Right atrium auricular region (tissue), 2 donors: ENCODE results near the gene TXNDC5. TPM values are rescaled to one million over a fixed set of nuclear protein-coding genes. Genes with fewer than 3 reads are reported as not detected.

Experiments used
- DNase-seq: peaks from one replicate; pipeline ENCODE4 v3.0.0-alpha.2; 2019; ENCODE audit warnings: low spot score
- H3K27ac ChIP-seq, 2 donors: fragments of 200-600 bp; sonication (generic); 1 replicate in 1 of 2; 2 replicates in 1 of 2; pipeline ENCODE4 v1.5.1; 2016 to 2019
- H3K27me3 ChIP-seq, 2 donors: fragments of 200-600 bp; sonication (generic); one replicate each; pipeline versions ENCODE4 v1.5.1 to v1.6.0; 2017 to 2019
- H3K36me3 ChIP-seq: fragments of 200-600 bp; sonication (generic); one replicate; pipeline ENCODE4 v1.5.1; 2016
- H3K4me1 ChIP-seq, 2 donors: fragments of 200-600 bp; sonication (generic); one replicate each; pipeline versions ENCODE4 v1.5.1 to v1.6.0; 2017 to 2019
- H3K4me3 ChIP-seq, 2 donors: fragments of 200-600 bp; sonication (generic); 1 replicate in 1 of 2; 2 replicates in 1 of 2; pipeline ENCODE4 v1.5.1; 2017 to 2019; ENCODE audit warnings: mild to moderate bottlenecking in 1 of 2, moderate library complexity in 1 of 2
- H3K9me3 ChIP-seq, 2 donors: fragments of 200-600 bp; sonication (generic); one replicate each; pipeline ENCODE4 v1.5.1; 2019
- total RNA-seq, 2 donors: library from RNA; depleted of rRNA; stranded (reverse); fragments of >200 nt; gene quantifications; one replicate each; pipeline ENCODE4 v1.1.0, GENCODE V29; 2016
- TF ChIP-seq, protein P1 (sequence below), 2 donors: fragments of 200-600 bp; sonication (generic); IDR thresholded peaks; one replicate each; pipeline ENCODE4 v1.5.1; 2019; ENCODE audit warnings: antibody characterized with exemption in 2 of 2

TXNDC5 gene
- total RNA-seq, 2 donors from 2014 or later, result 71.3 to 82.0 TPM

DNA sequence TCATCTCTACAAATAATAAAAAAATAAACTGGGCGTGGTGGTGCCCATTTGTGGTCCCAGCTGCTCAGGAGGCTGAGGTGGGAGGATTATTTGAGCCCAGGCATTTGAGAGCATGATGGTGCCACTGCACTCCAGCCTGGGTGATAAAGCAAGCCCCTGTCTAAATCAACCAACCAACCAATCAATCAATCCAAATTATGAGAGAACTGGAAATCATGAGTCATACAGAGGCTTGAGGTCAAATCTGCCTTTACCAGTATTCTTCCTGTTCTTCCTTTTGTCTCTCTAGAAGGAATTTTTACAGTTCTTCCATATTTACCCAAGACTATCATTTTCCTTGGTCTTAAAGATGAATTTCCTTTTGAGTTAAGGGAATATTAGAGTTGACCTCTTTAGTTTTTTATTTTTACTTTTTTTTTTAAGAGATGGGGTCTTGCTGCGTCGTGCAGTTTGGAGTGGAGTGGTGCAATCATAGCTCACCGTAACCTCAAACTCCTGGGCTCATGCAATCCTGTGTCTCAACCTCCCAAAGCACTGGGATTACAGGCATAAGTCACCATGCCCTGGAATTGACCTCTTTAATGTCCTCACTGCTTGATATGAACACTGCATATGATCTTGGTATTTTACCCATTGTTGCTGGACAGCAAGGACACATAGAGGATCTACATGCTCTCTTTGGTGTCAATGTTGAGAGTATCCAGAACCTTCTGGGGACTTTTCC is 44.1 kb upstream of the TXNDC5 start:
- no peak overlapping the region for H3K4me3 ChIP-seq
- no peak overlapping the region for H3K27ac ChIP-seq
- DNase-seq, result no peak
- TF ChIP-seq, protein P1, sequence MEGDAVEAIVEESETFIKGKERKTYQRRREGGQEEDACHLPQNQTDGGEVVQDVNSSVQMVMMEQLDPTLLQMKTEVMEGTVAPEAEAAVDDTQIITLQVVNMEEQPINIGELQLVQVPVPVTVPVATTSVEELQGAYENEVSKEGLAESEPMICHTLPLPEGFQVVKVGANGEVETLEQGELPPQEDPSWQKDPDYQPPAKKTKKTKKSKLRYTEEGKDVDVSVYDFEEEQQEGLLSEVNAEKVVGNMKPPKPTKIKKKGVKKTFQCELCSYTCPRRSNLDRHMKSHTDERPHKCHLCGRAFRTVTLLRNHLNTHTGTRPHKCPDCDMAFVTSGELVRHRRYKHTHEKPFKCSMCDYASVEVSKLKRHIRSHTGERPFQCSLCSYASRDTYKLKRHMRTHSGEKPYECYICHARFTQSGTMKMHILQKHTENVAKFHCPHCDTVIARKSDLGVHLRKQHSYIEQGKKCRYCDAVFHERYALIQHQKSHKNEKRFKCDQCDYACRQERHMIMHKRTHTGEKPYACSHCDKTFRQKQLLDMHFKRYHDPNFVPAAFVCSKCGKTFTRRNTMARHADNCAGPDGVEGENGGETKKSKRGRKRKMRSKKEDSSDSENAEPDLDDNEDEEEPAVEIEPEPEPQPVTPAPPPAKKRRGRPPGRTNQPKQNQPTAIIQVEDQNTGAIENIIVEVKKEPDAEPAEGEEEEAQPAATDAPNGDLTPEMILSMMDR (IDR thresholded peaks at IDR 0.05), result no peak
- no peaks in the 10 kb centered on the region for H3K9me3 ChIP-seq
- H3K36me3 ChIP-seq, result no peaks in the 10 kb centered on the region
- no peaks in the 10 kb centered on the region for H3K27me3 ChIP-seq
- no peaks in the 10 kb centered on the region for H3K4me1 ChIP-seq

DNA sequence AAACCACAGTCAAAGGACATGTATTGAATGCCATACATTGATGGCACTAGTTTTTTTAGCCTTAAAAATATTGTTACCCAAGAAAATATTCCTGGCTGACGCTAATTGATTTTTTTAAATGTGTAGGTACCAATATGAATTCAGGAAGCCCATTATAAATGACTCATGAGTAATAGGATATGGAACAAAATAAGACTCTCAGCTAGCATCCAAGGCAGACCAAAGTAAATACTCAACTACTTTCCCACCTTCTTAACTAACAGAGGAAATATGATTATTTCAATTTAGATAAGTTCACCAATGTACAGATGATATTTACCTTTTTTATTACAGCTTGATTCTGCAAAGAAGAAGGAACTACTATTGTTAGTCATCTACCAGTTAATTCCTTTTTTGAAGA is 43.2 kb upstream of the TXNDC5 start:
- Histone ChIP-seq H3K36me3 (no peaks in the 10 kb centered on the region), H3K27ac (no peak overlapping the region), H3K4me1 (no peaks in the 10 kb centered on the region), H3K4me3 (no peak overlapping the region), H3K27me3 (no peaks in the 10 kb centered on the region), H3K9me3 (no peaks in the 10 kb centered on the region)
- DNase-seq, result no peak
- TF ChIP-seq, protein P1 (IDR thresholded peaks at IDR 0.05), result no peak

DNA sequence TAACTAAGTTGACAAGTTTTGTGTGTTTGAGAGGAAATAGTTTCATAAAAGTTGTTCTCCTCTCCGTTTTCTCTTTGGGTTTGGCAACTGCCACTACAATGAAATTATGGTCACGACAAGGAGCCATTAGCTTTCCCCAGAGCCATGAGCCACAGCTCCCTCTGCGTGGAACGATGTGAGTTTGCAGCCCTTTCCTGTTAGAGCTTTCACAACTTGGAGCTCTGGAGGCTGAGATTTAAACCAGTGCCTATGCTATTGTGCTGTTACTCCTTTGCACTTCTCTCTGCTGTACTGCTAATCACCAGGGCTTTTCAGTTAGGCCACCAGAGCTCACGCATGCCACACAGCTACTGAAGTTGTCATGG is 29.3 kb upstream of the TXNDC5 start:
- H3K4me1 ChIP-seq, result no peaks in the 10 kb centered on the region
- no peak for DNase-seq
- H3K27me3 ChIP-seq, result no peaks in the 10 kb centered on the region
- TF ChIP-seq, protein P1 (IDR thresholded peaks at IDR 0.05), result no peak
- H3K36me3 ChIP-seq, result no peaks in the 10 kb centered on the region
- H3K4me3 ChIP-seq, result no peak overlapping the region
- H3K27ac ChIP-seq, result no peak overlapping the region
- H3K9me3 ChIP-seq, result no peaks in the 10 kb centered on the region

DNA sequence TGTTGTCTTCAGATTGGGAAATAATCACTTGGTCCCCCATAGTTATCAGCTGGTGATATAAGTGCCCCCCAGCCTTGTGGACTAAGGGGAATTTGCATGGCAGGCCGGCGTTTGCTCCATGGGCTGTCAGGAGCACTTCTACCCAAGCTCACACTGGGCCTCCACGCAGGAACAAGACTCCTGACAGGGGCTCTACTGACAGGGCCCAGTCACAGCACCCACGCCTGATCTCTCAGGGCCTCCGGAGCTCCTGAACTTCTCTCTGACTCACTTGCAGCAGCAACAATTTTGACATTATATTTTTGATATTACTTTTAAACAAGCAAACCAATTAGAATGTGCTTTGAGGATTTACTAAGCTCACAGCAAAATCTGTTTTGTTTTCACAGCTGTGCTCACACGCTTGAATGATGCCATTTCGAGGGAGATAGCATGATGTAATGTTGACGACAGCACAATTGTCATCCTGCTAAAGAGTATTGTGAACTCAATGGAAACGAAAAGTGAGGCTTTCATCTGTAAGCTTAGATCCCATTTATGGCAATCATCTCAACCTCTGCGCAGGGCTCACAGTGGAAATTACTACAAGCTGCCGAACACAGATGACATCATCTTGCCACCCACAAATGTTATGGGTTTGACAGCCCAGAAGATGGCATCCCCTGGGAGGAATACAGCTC is 28.7 kb upstream of the TXNDC5 start:
- no peak for DNase-seq
- no peaks in the 10 kb centered on the region for H3K36me3 ChIP-seq
- no peaks in the 10 kb centered on the region for H3K9me3 ChIP-seq
- H3K4me1 ChIP-seq, result no peaks in the 10 kb centered on the region
- TF ChIP-seq, protein P1 (IDR thresholded peaks at IDR 0.05), result no peak
- H3K4me3 ChIP-seq, result no peak overlapping the region
- no peak overlapping the region for H3K27ac ChIP-seq
- H3K27me3 ChIP-seq, result no peaks in the 10 kb centered on the region

DNA sequence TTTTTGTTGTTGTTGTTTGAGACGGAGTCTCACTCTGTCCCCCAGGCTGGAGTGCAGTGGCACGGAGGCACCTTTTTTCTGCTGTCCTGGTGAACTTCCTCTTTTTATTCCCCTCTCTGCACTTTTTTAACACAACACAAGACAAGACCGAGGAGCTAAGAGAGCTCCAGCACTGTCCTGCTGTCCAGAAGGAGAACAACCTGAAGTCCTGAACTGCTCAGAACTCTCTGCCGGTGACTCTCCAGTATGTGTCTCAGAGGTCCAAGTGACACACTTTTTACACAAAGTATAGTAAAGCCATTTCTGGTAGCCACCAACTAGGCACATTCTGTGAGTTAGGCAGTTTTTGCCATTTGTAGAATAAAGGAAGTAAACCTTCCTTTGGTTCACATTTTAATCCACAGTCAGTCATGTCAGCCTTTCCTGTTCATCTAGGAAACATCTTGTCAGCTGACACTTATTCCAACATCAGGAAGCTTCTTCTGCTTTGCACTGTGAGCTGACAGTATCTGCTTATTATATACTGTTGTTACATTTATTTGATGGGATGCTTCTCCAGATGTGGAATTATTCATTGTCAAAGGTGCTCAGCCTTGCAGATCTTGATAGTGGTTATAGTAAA is 28.1 kb upstream of the TXNDC5 start:
- Histone ChIP-seq H3K27me3 (no peaks in the 10 kb centered on the region), H3K9me3 (no peaks in the 10 kb centered on the region), H3K27ac (no peak overlapping the region), H3K4me3 (no peak overlapping the region), H3K4me1 (no peaks in the 10 kb centered on the region), H3K36me3 (no peaks in the 10 kb centered on the region)
- TF ChIP-seq, protein P1 (IDR thresholded peaks at IDR 0.05), result no peak
- DNase-seq, result no peak
